Activated CD4-positive, alpha-beta T cell treated with anti-CD3 and anti-CD28 coated beads, Interleukin-10, Interleukin-2, amounts not matched to agents 100 ng/mL and 50 ng/mL, durations not matched to agents 16 hours and 8 hours (primary cell): Measurements from ENCODE around the gene CD14.
A peak's percentile ranks its signal among the peaks of the same experiment; 100 is the strongest.
"Not testable (repeated sequence)": the region's sequence is repeated elsewhere in the genome, so short reads cannot be mapped to it uniquely, and the experiment has no call there.

Source experiments
- DNase-seq: peaks from one replicate; pipeline ENCODE4 v3.0.0-alpha.2; 2020

CD14 gene

DNA sequence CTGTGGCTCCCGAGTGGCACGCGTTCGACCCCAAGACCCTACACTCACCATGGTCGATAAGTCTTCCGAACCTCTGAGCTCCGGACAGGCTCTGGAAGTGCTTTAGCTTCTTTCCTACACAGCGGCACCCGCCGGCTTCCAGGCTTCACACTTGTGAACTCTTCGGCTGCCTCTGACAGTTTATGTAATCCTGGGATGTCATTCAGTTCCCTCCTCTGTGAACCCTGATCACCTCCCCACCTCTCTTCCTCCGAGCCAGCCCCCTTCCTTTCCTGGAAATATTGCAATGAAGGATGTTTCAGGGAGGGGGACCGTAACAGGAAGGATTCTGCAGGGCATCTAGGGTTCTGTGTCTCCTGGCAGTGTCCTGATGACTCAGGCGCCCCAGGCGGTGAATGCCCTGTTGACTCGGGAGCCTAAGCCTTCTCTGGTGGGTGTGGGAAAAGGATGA lies at the start of gene CD14:
TSS of gene CD14 (minus strand) at position 155 of the 451 bp plus-strand sequence. CDS start at position 51, 104 bp downstream.
- no peak for DNase-seq

DNA sequence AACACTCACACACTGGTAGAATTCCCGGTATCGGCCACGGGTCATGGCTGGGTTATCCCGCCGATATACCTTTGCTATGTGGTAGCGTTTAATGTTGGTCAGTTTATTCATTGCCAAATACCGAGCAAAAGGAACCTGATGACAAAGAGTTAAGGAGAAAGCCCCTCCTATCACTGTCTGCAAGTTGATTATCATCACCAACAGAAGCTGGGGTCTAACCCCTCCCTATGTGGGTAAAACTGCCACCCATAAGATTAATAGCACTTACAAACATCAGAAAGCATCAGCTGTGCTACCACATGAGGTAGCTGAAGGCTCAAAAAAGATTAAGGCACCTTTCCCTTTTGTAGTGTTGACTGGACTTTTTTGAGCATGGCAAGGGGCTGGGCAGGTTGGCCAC lies 46.0 kb upstream of the CD14 start:
- DNase-seq = no peak

GRCh38 chr5:140677947-140678346 lies 45.0 kb upstream of the CD14 start:
- DNase-seq = no peak

- DNase-seq = no peak
Measured at GRCh38 chr5:140674629-140675028, 41.7 kb upstream of the CD14 start.

DNA sequence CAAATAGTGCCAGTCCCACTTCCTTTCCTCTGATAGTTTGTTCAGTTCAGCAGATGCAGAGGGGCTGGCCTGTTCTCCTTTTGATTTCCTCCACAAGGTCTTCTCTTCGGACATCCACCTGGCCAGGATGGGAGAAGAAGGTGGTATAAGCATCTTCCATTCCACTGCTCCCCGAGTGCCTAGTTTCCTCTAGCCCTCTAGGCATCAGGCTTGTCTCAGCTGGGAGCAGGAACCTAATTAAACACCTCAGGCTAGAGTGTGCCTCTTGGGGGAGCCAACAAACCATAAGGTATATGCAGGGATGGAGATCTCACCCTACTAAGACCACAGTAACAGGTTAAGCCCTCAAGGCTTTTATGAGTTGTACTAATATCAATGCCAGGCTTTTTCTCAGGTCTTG lies 41.2 kb upstream of the CD14 start:
- DNase-seq = no peak

GRCh38 chr5:140673187-140673976 lies 40.4 kb upstream of the CD14 start, which contains the start of gene DND1:
DND1 (minus strand) TSS chr5:140673576; CDS start chr5:140673542, 34 bp downstream.
- DNase-seq = no peak

DNA sequence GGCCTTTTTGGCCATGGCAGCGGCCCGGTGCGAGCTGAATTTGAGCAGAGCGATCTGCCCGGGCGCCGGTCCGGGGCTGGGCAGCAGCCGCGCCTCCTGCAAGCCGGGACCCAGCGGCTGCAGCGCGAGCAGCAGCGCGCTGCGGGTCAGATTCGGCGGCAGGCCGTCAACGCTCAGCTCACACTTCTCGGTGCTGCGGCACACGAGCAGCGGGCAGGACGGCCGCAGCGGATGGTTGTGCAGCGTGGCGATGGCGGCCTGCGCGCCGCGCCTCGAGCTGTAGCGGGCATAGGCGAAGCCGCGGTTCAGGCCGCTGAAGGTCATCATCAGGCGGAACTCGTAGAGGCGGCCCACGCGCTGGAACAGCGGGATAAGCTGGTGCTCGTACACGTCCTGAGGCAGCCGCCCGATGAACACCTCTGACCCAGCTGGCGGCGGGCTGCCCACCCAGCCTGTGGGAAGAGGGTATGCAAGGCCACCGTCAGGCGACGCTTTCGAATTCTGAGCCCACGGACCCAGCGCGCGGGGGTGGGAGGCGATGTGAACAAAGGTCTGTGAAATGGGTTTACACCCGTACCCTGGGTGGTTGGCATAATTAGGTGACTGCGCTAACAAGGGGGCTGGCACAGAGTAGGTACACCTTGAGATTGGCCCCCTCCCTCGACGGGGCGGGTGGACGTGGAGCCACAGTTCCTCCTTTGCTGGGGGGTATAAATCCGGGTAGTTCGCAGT lies 39.6 kb upstream of the CD14 start:
- DNase-seq = no peak

DNA sequence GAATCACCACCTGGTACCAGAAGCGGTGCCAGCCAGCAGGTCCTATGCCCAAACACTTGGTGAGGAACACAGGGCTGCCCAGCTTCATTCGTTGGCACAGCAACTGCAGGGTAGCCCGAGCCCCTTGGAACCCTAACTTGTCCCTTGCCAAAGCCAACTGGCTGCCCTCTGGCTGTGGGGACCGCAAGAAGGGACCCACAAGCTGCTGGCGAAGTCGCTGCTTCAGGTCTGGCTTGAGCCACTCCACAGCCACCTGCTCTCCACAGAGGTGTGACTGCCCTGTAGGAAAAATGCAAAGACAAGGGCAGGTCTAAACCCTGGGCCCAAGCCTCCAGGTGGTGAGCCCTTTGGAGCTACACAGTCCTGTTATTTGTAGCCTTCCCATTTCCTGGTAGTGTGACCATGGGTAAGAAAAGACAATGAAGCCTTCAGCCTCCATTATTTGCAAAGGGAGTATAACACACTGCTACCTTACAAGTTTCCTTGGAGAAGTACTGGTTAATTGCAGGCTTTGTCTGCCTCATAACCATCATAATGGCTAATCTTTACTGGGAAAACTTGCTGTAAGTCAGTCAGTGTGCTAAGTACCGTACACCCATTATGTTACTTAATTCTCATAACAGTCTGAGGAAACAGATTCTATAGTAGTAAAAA lies 38.6 kb upstream of the CD14 start:
- no peak for DNase-seq

DNA sequence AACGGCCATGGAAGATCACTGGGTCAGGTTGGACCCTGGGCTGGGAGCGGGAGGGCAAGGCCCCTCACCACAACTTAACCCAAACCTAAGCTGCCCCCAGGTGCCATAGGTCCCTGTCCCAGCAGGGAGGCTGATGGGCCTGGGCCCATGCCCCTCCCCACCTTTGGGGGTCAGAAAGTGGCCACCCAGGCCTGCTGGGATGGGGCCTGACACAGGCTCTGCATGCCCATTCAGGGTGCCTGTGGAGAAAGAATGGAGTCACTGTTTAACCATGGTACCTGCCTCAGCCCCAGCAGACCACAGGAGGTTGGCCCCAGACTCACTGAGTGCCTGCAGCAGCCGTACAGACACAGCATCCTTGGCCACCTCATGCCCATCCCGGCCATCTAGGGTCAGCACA lies 38.1 kb upstream of the CD14 start:
- not testable (repeated sequence) for DNase-seq

GRCh38 chr5:140664359-140665119 lies 31.6 kb upstream of the CD14 start, which contains the start of gene WDR55:
WDR55 (plus strand) TSS chr5:140664904; CDS start chr5:140664913, 9 bp downstream.
- DNase-seq = peak; percentile 97

DNA sequence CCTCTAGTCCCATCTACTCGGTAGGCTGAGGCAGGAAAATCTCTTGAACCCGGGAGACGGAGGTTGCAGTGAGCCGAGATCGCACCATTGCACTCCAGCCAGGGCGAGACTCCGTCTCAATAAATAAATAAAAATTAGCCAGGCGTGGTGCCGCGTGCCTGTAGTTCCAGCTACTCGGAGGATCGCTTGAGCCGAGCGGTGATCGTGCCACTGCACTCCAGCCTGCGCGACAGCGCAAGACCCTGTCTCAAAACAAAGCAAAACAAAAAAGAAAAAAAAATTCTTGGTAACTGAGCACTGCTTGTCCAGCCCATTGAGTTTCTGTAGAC lies 31.0 kb upstream of the CD14 start:
- no peak for DNase-seq

- DNase-seq = not testable (repeated sequence)
Measured at GRCh38 chr5:140660371-140660770, 27.4 kb upstream of the CD14 start.

DNA sequence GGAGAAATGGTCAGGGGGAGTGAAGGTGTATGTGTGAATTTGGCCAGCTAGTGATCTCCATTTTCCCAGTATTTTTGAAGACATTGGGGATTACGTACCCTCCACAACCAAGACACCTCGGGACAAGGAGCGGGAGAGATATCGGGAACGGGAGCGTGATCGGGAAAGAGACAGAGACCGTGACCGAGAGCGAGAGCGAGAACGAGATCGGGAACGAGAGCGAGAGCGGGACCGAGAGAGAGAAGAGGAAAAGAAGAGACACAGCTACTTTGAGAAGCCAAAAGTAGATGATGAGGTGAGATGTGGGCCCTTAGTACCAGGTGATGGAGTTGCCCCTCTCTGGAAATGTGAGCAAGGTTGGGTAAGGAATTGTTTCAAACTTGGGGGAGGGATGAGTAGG lies 25.9 kb upstream of the CD14 start:
- no peak for DNase-seq

DNA sequence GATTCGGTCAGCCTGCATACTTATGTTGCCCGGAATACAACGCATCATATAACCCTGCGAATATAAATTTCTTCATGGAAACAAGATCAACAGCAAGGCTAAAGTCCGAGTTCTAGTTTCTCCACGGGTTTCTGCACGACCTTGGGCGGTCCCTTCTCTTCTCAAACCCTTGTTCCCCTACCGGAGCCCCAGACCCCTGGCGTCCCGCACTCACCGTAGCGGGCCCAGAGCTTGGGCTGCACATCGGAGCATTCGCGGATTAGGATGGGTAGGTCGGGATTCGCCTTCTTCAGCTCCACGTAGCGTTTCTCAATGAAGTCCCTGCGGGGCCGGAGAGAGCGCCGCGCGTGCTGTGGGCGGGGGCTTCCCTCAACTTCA lies 14.1 kb upstream of the CD14 start:
- DNase-seq = no peak

DNA sequence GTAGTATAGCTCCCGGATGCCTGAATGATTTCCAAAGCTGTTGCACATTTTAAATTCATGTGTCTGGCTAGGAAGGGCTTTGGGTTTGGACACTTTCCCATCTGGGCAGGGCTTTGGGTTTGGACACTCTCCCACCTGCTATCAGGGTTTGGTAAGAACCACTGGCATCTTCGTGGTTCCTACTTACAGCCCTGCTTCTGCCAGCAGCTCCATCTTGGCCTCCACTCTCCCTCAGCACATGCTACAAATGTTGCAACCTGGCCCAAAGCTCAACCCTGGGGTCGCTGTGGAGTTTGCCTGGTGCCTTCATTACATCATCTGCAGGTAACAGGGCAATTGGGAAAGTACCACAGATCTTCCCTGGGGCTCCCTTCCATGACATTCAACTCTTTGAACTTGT lies 9.7 kb upstream of the CD14 start:
- DNase-seq = no peak

- no peak for DNase-seq
Measured at GRCh38 chr5:140641716-140642115, 8.7 kb upstream of the CD14 start.

DNA sequence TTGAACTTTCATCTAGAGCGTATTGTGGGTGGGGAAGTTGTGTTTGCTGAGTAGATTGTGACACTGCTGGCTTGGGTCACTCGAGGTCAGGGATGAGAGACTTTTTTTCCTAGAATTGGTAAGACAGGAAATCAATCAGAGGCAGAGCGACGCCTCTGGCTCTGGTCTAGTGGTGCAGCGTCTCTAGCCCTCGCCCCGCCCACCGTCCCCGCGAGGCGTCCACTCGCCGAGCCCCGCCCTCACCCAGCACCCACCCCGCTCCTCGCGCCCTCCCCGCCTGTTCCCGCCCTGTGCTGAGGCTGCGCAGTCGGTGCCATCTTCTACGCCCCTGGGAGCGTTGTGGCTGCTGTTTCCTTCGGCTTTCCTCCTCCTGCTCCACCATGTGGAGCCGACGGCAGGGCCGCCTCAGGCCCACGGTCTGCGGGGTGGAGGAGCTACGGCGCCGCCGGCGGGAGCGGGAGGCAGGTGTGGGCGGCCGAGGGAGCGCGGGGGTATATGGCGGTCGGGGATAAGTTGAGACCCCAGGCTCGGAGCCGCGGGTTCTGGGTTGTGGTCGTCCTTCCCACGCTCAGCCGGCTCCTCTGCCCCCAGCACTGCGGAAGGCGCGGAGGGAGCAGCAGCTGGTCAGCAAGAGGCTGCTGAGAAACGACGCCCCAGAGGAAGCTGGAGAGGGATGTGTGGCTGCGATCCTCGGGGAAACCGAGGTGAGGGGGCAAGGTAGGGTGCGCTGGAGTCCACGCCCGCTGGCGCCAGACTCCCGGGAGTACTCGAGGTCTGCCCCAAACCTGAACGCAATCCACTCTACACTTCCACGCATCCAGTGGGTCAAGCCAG lies 6.4 kb upstream of the CD14 start, which contains the start of gene TMCO6:
TSS of gene TMCO6 (plus strand) at position 304 of the 834 bp plus-strand sequence. CDS start at position 381, 77 bp downstream.
- peak; percentile 98 for DNase-seq

GRCh38 chr5:140638898-140639147 lies 5.8 kb upstream of the CD14 start:
- not testable (repeated sequence) for DNase-seq

DNA sequence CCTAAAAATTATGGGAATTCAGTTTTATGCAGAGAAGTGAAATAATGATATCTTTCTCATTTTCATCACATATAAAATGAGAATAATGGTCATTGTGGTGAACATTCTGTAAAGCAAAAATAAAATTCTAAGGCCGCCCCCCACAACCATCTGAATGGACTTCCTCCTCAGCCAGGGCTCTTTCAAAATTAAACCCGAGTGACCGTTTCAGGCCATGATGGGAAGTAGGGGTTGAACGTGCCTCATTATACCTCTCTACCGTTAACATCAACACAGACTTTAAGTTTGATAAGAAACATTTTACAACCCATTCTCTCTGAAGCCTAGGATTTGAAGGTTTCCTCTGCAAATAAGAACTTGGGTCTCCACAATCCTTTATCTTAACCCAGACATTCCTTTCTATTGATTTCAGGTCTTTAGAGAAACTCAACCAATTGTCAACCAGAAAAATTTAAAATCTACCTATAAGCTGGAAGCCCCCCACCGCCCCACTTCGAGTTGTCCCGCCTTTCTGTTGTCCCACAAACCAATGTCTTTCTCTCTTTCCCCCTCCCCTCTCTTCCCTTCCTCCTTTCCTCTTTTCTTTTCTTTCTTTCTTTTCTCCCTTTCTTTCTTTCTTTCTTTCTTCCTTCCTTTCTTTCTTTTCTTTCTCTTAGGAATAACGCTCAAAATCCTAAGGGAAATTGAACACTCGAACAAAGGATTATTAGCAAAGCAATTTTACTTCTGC lies 4.6 kb upstream of the CD14 start:
- no peak for DNase-seq

DNA sequence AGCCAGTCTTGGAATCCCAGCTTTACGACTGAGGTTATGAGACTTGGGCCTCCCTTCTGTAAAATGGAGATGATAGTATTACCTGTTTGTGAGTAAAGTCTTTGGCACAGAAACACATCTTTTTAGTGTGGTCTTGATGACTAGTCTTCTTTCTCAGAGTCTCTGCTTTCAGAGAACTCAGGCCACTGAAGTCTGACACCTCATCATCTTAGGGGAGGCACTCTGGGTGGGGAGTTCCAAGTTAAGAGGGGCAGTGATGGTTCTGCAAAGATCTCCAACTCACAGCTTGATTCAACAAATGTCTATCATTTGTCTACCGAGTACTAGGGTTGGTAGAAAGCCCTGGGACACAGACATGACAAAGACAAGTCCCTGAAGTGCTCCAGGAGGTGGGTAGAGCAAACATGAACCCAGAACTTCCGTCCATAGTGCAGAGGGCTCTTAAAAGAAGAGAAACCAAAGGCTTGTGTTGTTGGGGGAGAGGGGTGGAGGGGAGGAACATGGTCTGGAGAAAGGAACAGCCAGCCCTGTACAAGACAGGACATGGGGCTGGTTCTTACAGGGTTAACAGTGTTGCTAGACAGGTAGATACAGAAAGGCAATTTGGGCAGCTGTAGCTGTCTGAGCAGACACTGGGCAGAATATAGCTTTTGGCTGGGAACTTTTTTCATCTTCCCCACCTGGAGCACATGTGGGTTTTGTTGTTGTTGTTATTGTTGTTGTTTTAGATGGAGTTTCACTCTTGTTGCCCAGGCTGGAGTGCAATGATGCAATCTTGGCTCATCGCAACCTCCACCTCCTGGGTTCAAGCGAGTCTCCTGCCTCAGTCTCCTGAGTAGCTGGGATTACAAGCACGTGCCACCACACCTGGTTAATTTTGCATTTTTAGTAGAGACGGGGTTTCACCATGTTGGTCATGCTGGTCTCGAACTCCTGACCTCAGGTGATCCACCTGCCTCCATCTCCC lies 2.6 kb upstream of the CD14 start:
- no peak for DNase-seq
